Trophoblast cell (in vitro differentiated cells and primary cell): ENCODE results near the gene ADARB2.
"Not testable (repeated sequence)": the region's sequence is repeated elsewhere in the genome, so short reads cannot be mapped to it uniquely, and the experiment has no call there.

Source experiments
- DNase-seq, 2 donors: peaks; one replicate each; pipeline ENCODE4 v3.0.0-alpha.2; 2016
- H2AFZ ChIP-seq: 2 replicates; pipeline ENCODE4 v1.6.1; 2013; ENCODE audit warnings: low read length, moderate library complexity, mild to moderate bottlenecking; ENCODE audit not compliant: insufficient read depth, poor library complexity
- H2AK5ac ChIP-seq: 2 replicates; pipeline ENCODE4 v1.6.1; 2013; ENCODE audit warnings: mild to moderate bottlenecking, low read length
- H2BK120ac ChIP-seq: 2 replicates; pipeline ENCODE4 v1.6.1; 2013; ENCODE audit warnings: low read length, mild to moderate bottlenecking, moderate library complexity; ENCODE audit not compliant: insufficient read depth, poor library complexity
- H2BK12ac ChIP-seq: 2 replicates; pipeline ENCODE4 v1.6.1; 2013; ENCODE audit warnings: mild to moderate bottlenecking, low read length, moderate library complexity
- H2BK5ac ChIP-seq: 2 replicates; pipeline ENCODE4 v1.6.1; 2013; ENCODE audit warnings: low read length, low read depth, moderate library complexity, mild to moderate bottlenecking; ENCODE audit not compliant: poor library complexity
- H3K14ac ChIP-seq: 2 replicates; pipeline ENCODE4 v1.6.1; 2013; ENCODE audit warnings: mild to moderate bottlenecking, low read length
- H3K18ac ChIP-seq: 2 replicates; pipeline ENCODE4 v1.6.1; 2013; ENCODE audit warnings: mild to moderate bottlenecking, low read length
- H3K23ac ChIP-seq: 2 replicates; pipeline ENCODE4 v1.6.1; 2013; ENCODE audit warnings: low read length
- H3K27ac ChIP-seq: 2 replicates; pipeline ENCODE4 v1.5.1; 2013; ENCODE audit warnings: low read depth, mild to moderate bottlenecking, inconsistent platforms, low read length, moderate library complexity
- H3K27me3 ChIP-seq: 2 replicates; pipeline ENCODE4 v1.6.1; 2013; ENCODE audit warnings: inconsistent platforms, mild to moderate bottlenecking, low read length, moderate library complexity; ENCODE audit not compliant: insufficient read depth
- H3K36me3 ChIP-seq, 2 experiments: 1 replicate in 1 of 2; 2 replicates in 1 of 2; pipeline ENCODE4 v1.6.1; 2013; ENCODE audit warnings: low read length in 2 of 2, mild to moderate bottlenecking in 2 of 2, moderate library complexity in 1 of 2; ENCODE audit not compliant: insufficient read depth in 2 of 2, control insufficient read depth in 1 of 2
- H3K4ac ChIP-seq: 2 replicates; pipeline ENCODE4 v1.6.1; 2013; ENCODE audit warnings: low read depth, mild to moderate bottlenecking, low read length, moderate library complexity
- H3K4me1 ChIP-seq, 2 experiments: 1 replicate in 1 of 2; 2 replicates in 1 of 2; pipeline ENCODE4 v1.6.1; 2013; ENCODE audit warnings: low read length in 2 of 2, mild to moderate bottlenecking in 2 of 2, moderate library complexity in 1 of 2; ENCODE audit not compliant: insufficient read depth in 2 of 2, control insufficient read depth in 1 of 2
- H3K4me2 ChIP-seq: 2 replicates; pipeline ENCODE4 v1.6.1; 2013; ENCODE audit warnings: inconsistent platforms, mild to moderate bottlenecking, low read length, moderate library complexity
- H3K4me3 ChIP-seq: 2 replicates; pipeline ENCODE4 v1.5.1; 2013; ENCODE audit warnings: mild to moderate bottlenecking, low read depth, low read length, inconsistent platforms
- H3K79me1 ChIP-seq: one replicate; pipeline ENCODE4 v1.6.1; 2013; ENCODE audit warnings: low read length
- H3K79me2 ChIP-seq: 2 replicates; pipeline ENCODE4 v1.6.1; 2013; ENCODE audit warnings: low read length, mild to moderate bottlenecking; ENCODE audit not compliant: control insufficient read depth, insufficient read depth, poor library complexity
- H3K9ac ChIP-seq: 2 replicates; pipeline ENCODE4 v1.6.1; 2013; ENCODE audit warnings: mild to moderate bottlenecking, low read length
- H3K9me3 ChIP-seq: 2 replicates; pipeline ENCODE4 v1.6.1; 2013; ENCODE audit warnings: low read depth, mild to moderate bottlenecking, control low read depth, inconsistent platforms, low read length; ENCODE audit not compliant: insufficient read depth
- H4K12ac ChIP-seq: 2 replicates; pipeline ENCODE4 v1.6.1; 2013; ENCODE audit warnings: low read depth, mild to moderate bottlenecking, low read length, moderate library complexity
- H4K8ac ChIP-seq: 2 replicates; pipeline ENCODE4 v1.6.1; 2013; ENCODE audit warnings: low read depth, mild to moderate bottlenecking, low read length, moderate library complexity
- H4K91ac ChIP-seq: one replicate; pipeline ENCODE4 v1.6.1; 2013; ENCODE audit warnings: low read depth, mild to moderate bottlenecking, low read length, moderate library complexity
- WGBS: extraction: QIAGEN DNeasy Blood & Tissue Kit; methylation state at CpG from one replicate; pipeline ENCODE4 v1.1.7; 2013; ENCODE audit warnings: missing lambda C conversion rate; ENCODE audit not compliant: insufficient read length, insufficient coverage; ENCODE audit errors: extremely low coverage; 5-methylcytosine and 5-hydroxymethylcytosine counted together

The ADARB2 gene

DNA sequence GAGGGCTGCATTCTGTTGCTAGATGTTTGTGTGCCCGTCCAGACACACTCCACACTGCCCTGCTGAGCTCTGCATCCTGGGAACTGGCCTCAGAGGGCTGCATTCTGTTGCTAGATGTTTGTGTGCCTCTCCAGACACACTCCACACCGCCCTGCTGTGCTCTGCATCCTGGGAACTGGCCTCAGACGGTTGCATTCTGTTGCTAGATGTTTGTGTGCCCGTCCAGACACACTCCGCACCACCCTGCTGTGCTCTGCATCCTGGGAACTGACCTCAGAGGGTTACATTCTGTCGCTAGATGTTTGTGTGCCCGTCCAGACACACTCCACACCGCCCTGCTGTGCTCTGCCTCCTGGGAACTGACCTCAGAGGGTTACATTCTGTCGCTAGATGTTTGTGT, 120.6 kb downstream of the ADARB2 start:
- not testable (repeated sequence) for H3K14ac ChIP-seq, H2BK12ac ChIP-seq, H2AK5ac ChIP-seq, H3K36me3 ChIP-seq, H3K23ac ChIP-seq, H4K12ac ChIP-seq, H4K91ac ChIP-seq, H3K27me3 ChIP-seq, H4K8ac ChIP-seq, H3K79me2 ChIP-seq, H3K9ac ChIP-seq, H3K4ac ChIP-seq, H3K4me1 ChIP-seq, H2AFZ ChIP-seq, H3K4me3 ChIP-seq, H3K4me2 ChIP-seq, H2BK5ac ChIP-seq, H3K9me3 ChIP-seq, DNase-seq, H3K79me1 ChIP-seq, H2BK120ac ChIP-seq, H3K18ac ChIP-seq
- no CpG with 5 or more reads among the region's 9 CpGs for WGBS
- H3K27ac ChIP-seq: peak overlapping the region; percentile 14

DNA sequence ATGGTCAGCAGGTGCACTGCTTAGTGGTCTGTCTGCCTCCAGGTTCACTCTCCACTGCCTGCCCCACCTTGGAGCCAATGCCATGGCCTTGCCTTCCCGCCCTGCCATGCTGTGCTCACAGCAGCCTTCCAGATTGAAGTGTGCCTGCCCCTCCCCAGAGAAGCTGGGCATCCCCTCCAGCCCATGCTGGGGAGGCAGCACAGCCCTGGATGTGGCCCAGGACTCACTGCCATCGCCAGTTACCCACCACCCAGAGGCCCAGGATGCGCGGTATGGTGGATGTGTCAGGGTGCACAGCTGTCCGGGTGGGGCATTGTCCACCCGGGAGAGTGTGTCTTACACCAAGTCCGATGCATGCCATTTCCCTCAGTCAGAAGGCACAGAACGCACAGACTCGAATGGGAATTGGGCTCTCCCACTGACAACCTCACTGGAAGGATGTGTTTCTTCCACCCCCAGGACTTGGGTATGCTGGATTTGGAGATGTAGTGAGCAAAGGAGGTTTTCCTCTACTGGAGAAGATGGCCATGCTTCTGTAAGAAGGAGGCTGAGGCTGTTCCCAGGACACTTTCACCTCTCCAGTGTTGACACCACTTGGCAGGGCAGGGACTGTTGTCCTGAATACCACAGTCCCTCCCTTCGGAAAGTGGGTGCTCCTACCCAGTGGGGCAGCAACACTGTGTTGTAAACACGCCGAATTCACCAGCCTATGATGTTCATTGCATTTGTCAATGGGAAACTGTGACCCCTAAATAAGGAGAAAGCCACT, 122.0 kb downstream of the ADARB2 start:
- Histone ChIP-seq H3K79me2 (no peaks in the 10 kb centered on the region), H3K27me3 (no peaks in the 10 kb centered on the region), H3K9me3 (no peaks in the 10 kb centered on the region), H2BK120ac (no peak overlapping the region), H3K4ac (no peak overlapping the region), H3K14ac (no peak overlapping the region), H3K36me3 (no peaks in the 10 kb centered on the region), H3K27ac (no peak overlapping the region), H2BK5ac (no peak overlapping the region), H3K23ac (no peak overlapping the region), H3K9ac (no peak overlapping the region), H3K79me1 (no peaks in the 10 kb centered on the region), H2AFZ (no peak overlapping the region), H3K4me2 (no peak overlapping the region), H4K91ac (no peak overlapping the region), H3K18ac (no peak overlapping the region), H2BK12ac (no peak overlapping the region), H4K12ac (no peak overlapping the region), H4K8ac (no peak overlapping the region), H3K4me3 (peak overlapping the region; percentile 19), H2AK5ac (no peak overlapping the region), H3K4me1 (peaks cover 0 to 2% of the 10 kb centered on the region in 2 experiments)
- DNase-seq: no peak
- WGBS: no CpG with 5 or more reads among the region's 12 CpGs

DNA sequence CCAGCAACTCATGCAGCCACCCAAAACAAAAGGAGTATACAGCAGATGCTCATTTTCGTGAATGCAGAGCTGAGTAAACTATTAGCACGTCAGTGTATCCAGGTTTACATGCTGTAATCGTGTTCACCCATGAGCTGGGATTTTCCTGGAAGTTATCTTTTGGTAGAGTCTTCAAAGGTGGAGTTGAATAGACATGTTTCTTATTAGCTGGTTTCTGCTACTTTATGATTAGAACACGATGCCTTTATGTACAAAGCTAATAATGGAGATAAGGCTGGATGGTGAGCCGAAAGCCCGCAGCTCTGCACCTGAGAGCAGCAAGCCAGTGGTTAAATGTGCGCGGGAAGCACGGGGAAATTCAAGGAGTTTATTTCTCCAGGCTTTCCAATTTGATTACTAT, 123.8 kb downstream of the ADARB2 start:
- Histone ChIP-seq H3K27me3 (no peaks in the 10 kb centered on the region), H4K8ac (no peak overlapping the region), H3K27ac (no peak overlapping the region), H4K91ac (no peak overlapping the region), H2BK120ac (no peak overlapping the region), H2AFZ (no peak overlapping the region), H3K4ac (no peak overlapping the region), H2BK12ac (no peak overlapping the region), H3K9ac (no peak overlapping the region), H3K4me2 (no peak overlapping the region), H3K9me3 (no peaks in the 10 kb centered on the region), H2BK5ac (no peak overlapping the region), H3K79me1 (no peaks in the 10 kb centered on the region), H3K36me3 (no peaks in the 10 kb centered on the region), H2AK5ac (no peak overlapping the region), H4K12ac (no peak overlapping the region), H3K23ac (no peak overlapping the region), H3K4me1 (peaks cover 2% of the 10 kb centered on the region in 2 experiments), H3K4me3 (no peak overlapping the region), H3K14ac (no peak overlapping the region), H3K18ac (no peak overlapping the region), H3K79me2 (no peaks in the 10 kb centered on the region)
- no CpG with 5 or more reads among the region's 9 CpGs for WGBS
- DNase-seq: no peak

DNA sequence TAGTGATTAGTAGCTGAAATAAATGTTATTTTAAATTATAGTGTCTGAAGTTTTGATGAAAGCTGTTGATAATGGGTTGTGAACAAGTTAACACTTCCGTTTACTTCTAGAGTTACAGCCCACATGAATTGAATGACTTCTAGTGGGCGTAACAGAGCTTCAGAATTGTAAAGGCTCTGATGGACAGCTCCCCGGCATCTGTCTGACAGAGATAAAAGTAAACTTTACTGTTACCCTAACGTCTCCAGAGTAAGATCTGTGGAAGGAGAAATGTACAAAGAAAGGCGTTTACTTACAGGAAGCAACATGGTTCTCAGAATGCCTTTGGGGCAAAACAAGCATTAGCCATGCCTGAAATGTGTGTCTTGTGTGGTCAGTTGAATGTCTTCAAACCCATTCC, 124.4 kb downstream of the ADARB2 start:
- H4K8ac ChIP-seq: no peak overlapping the region
- H3K18ac ChIP-seq: no peak overlapping the region
- H3K4me1 ChIP-seq: peaks cover 2% of the 10 kb centered on the region in 2 experiments
- no peaks in the 10 kb centered on the region for H3K79me1 ChIP-seq
- no peaks in the 10 kb centered on the region for H3K9me3 ChIP-seq
- no peaks in the 10 kb centered on the region for H3K36me3 ChIP-seq
- no peak overlapping the region for H2BK12ac ChIP-seq
- no peak overlapping the region for H3K4ac ChIP-seq
- H3K23ac ChIP-seq: no peak overlapping the region
- H4K91ac ChIP-seq: no peak overlapping the region
- no peak overlapping the region for H4K12ac ChIP-seq
- H2AFZ ChIP-seq: no peak overlapping the region
- no peak overlapping the region for H3K27ac ChIP-seq
- H3K9ac ChIP-seq: no peak overlapping the region
- no peaks in the 10 kb centered on the region for H3K79me2 ChIP-seq
- no peak overlapping the region for H2AK5ac ChIP-seq
- H3K4me2 ChIP-seq: no peak overlapping the region
- no peak overlapping the region for H3K4me3 ChIP-seq
- no peak for DNase-seq
- no peak overlapping the region for H2BK120ac ChIP-seq
- no peak overlapping the region for H3K14ac ChIP-seq
- H2BK5ac ChIP-seq: no peak overlapping the region
- no peaks in the 10 kb centered on the region for H3K27me3 ChIP-seq
- WGBS: no CpG with 5 or more reads among the region's 5 CpGs
